IPS DF 4.7 (cell line): Measurements from ENCODE around the gene PRIMPOL.
"Not testable (repeated sequence)": the region's sequence is repeated elsewhere in the genome, so short reads cannot be mapped to it uniquely, and the experiment has no call there.

Source experiments
- DNase-seq: peaks from one replicate; pipeline ENCODE4 v3.0.0-alpha.2; 2013; ENCODE audit warnings: low spot score; ENCODE audit errors: extremely low read depth

Gene PRIMPOL

GRCh38 chr4:184641022-184641421 is 8.5 kb upstream of the PRIMPOL start:
- DNase-seq = no peak

- no peak for DNase-seq
Observed at GRCh38 chr4:184641451-184641850, 8.1 kb upstream of the PRIMPOL start.

- DNase-seq = no peak
Observed at GRCh38 chr4:184643731-184644130, 5.8 kb upstream of the PRIMPOL start.

- no peak for DNase-seq
Observed at GRCh38 chr4:184644553-184645307, 4.8 kb upstream of the PRIMPOL start.

GRCh38 chr4:184645904-184646610 is 3.5 kb upstream of the PRIMPOL start:
- no peak for DNase-seq

GRCh38 chr4:184647266-184648053 is 2.1 kb upstream of the PRIMPOL start:
- DNase-seq = no peak

- DNase-seq = no peak
Observed at GRCh38 chr4:184648054-184648312, 1.6 kb upstream of the PRIMPOL start.

GRCh38 chr4:184648313-184649025 is 1.1 kb upstream of the PRIMPOL start:
- DNase-seq = no peak

- DNase-seq = no peak
Observed at GRCh38 chr4:184649971-184650855, 675 bp downstream of the PRIMPOL start.

- DNase-seq = no peak
Observed at GRCh38 chr4:184651899-184652298, 2.4 kb downstream of the PRIMPOL start.

GRCh38 chr4:184652681-184653080 is 3.1 kb downstream of the PRIMPOL start:
- not testable (repeated sequence) for DNase-seq

GRCh38 chr4:184653650-184654049 is 4.1 kb downstream of the PRIMPOL start:
- DNase-seq = no peak

- DNase-seq = no peak
Observed at GRCh38 chr4:184655889-184656869, 6.6 kb downstream of the PRIMPOL start.

GRCh38 chr4:184657144-184657543 is 7.6 kb downstream of the PRIMPOL start:
- no peak for DNase-seq

GRCh38 chr4:184657820-184658219 is 8.3 kb downstream of the PRIMPOL start:
- DNase-seq = not testable (repeated sequence)

GRCh38 chr4:184660978-184661377 is 11.4 kb downstream of the PRIMPOL start:
- DNase-seq = no peak

- no peak for DNase-seq
Observed at GRCh38 chr4:184662236-184662635, 12.7 kb downstream of the PRIMPOL start.

- no peak for DNase-seq
Observed at GRCh38 chr4:184664445-184665210, 15.1 kb downstream of the PRIMPOL start.

- no peak for DNase-seq
Observed at GRCh38 chr4:184666670-184667069, 17.1 kb downstream of the PRIMPOL start.
